GM19328 (cell line): ENCODE results near the gene SLC2A3.
"Not testable (repeated sequence)": the region's sequence is repeated elsewhere in the genome, so short reads cannot be mapped to it uniquely, and the experiment has no call there.

ENCODE experiments used
- ATAC-seq: cut with Tn5 transposase; IDR thresholded peaks from one replicate; pipeline ENCODE4 v1.9.1; 2021; ENCODE audit warnings: mild to moderate bottlenecking, moderate library complexity; ENCODE audit not compliant: unreplicated experiment

SLC2A3 gene

GRCh38 chr12:7951671-7952070 lies 15.7 kb upstream of the SLC2A3 start:
- no peak for ATAC-seq

GRCh38 chr12:7950230-7950943 lies 14.4 kb upstream of the SLC2A3 start:
- not testable (repeated sequence) for ATAC-seq

DNA sequence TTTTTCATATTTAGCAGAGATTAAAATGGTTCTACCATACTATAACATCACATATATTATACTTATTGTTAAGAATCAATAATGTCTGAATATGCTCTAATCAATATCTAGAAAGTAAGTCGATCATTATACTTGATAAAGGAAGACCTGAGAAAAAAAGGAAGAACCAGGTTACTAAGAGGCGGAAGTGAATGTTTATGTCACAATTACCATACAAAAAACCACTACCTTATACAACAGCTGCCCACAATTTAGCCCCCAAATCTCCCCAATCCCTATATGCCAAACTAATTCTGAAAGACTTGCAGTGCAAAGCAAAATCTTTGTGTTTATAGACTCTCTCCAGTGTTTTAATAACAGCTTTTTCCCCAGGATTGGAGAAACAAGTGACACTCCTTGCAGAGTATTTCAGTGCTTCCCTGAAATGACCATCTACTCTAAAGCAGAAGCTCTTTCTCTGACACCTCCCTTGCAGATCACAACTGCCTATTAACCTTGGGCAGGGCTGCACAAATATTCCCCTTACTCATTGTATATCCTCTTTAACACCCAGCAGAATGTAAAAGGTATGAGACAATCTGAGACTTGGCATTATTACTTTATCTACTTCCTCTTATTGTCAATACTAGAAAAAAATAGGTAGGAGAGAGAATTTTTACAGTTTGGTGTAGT lies 12.7 kb upstream of the SLC2A3 start:
- no peak for ATAC-seq

DNA sequence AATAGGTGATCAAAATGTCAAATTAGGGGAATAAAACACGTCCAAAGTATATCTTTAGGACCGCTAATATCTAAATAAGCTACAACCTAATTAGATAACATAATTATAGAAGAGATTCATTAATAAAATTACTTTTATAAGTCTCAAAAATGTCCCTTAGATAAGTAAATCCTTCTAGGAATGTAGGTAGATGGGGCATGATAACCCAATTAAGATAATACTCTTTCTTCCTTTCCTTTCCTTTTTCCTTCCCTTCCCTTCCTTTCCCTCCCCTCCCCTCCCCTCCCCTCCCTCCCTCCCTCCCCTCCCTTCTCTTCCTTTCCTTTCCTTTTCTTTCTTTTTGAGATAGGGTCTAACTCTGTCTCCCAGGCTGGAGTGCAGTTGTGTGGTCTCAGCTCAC lies 11.0 kb upstream of the SLC2A3 start:
- ATAC-seq = no peak

GRCh38 chr12:7944760-7945159 lies 8.8 kb upstream of the SLC2A3 start:
- not testable (repeated sequence) for ATAC-seq

DNA sequence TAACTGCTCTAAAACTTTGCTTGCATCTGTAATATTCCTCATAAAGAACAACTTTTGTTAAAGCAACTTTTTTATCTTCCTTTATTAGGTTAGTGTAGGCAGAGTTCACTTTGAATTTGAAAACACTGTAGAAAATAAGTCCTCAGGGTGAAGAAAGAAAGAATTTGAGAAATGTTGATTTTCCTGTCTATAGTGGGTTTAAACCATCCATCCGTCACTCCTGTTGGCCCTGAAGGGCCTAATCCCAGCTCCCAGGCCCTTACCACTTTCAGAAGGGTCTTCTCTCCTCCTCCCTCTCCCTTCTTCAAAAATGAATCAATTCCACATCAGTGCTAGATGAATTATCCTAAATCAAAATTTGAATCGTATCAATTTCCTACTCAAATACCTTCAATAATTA lies 4.9 kb upstream of the SLC2A3 start:
- no peak for ATAC-seq

- ATAC-seq = no peak
Observed at GRCh38 chr12:7937833-7938506, 2.0 kb upstream of the SLC2A3 start.

DNA sequence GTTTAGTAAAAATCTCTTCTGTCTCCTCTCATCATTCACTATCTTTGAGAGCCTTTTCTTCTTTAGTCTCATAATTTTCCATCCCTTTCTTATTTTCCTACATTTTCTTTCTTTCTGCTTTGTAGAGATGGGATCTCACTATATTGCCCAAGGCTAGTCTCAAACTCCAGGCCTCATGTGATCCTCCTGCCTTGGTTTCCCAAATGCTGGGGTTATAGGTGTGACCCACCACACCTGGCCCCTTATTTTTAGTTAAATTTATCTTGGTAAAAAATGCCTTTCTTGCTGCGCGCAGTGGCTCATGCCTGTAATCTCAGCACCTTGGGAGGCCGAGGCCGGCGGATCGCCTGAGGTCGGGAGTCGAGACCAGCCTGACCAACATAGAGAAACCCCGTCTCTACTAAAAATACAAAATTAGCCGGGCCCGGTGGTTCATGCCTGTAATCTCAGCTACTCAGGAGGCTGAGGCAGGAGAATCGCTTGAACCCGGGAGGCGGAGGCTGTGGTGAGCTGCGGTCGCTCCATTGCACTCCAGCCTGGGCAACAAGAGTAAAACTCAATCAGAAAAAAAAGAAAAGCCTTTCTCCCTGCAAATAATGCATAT lies 996 bp downstream of the SLC2A3 start:
- ATAC-seq = no peak

- ATAC-seq = no peak
Observed at GRCh38 chr12:7934091-7934888, 1.7 kb downstream of the SLC2A3 start.

GRCh38 chr12:7933255-7933726 lies 2.7 kb downstream of the SLC2A3 start:
- ATAC-seq = peak; percentile 80

DNA sequence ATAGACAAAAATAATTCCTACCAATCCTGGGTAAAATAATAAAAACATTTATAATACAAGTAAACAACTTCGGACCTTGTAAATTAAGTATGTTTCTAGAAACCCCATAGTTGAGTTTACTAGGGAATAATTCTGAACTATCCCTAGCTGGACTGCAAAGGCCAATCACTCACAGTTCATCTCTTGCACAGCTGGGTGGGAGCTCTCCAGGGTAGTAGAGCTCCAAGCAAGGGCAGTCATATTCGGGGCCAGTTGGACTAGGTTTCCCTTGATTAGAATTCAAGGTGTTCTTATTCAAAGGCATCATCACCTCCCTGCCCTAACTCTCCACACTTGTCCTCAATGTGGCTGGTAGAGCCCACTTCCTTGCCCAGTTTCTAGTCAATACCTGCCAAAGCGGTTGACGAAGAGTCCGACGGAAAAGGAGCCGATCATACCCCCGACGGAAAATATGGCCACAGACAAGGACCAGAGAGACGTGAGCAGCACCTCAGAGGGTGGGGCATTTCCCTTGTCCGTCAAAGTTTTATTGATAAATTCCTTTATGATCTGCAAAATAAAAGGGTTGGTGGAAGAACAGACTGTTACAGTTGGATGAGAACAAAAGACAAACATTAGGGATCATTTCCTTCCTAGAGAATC lies 3.3 kb downstream of the SLC2A3 start:
- not testable (repeated sequence) for ATAC-seq

DNA sequence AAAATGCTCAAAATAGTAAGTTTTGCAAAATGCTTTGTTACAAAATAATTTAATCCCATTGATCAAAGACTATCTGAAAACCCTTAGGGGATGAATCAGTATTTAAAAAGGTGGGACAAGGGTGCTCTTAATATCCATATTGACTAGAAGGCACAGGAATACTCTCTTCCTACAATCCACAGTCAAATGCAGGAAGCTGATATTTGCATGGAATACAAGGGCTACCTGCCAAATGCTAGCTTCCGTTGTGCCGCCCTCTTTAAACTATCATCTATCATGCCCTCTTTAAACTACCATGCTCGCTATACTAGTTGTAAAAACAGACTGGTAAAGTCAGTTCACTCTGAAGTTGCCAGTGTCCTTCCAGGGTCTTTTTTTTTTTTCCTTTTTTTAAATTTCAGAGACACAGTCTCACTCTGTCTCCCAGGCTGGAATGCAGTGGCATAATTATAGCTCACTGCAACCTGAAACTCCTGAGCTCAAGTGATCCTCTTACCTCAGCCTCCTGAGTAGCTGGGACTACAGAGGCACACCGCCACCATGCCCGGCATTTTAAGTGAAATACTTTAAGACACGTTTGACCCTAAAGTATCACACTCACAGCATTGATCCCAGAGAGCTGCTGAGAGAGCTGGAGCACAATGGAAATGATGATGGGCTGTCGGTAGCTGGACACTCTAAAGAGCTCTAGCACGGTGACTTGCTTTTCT lies 6.7 kb downstream of the SLC2A3 start:
- ATAC-seq = no peak

DNA sequence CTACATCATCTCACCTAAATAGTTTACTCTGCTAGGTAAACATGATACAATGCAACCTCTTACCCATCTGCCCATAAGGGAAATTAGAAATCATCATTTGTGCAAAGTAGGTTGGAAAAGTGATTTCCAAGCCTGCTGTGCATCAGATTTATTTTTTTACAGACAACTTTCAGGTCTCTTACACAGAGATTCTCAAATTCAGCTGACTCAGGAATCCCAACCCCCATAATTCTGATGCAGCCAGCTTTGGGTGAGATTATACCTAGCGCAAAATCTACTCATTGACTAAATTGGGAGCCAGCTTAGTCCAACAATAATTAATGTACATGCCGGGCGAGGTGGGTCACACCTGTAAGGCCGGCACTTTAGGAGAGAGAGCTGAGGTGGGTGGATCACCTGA lies 8.5 kb downstream of the SLC2A3 start:
- no peak for ATAC-seq

GRCh38 chr12:7926068-7926666 lies 9.8 kb downstream of the SLC2A3 start:
- not testable (repeated sequence) for ATAC-seq

- no peak for ATAC-seq
Observed at GRCh38 chr12:7923241-7924236, 12.4 kb downstream of the SLC2A3 start.

GRCh38 chr12:7921181-7921580 lies 14.8 kb downstream of the SLC2A3 start:
- not testable (repeated sequence) for ATAC-seq

- not testable (repeated sequence) for ATAC-seq
Observed at GRCh38 chr12:7918268-7918590, 17.8 kb downstream of the SLC2A3 start.
